ENCODE measurements around the gene NUDT21.
A peak's percentile ranks its signal among the peaks of the same experiment; 100 is the strongest.
"Not testable (repeated sequence)": the region's sequence is repeated elsewhere in the genome, so short reads cannot be mapped to it uniquely, and the experiment has no call there.

Gene NUDT21

DNA sequence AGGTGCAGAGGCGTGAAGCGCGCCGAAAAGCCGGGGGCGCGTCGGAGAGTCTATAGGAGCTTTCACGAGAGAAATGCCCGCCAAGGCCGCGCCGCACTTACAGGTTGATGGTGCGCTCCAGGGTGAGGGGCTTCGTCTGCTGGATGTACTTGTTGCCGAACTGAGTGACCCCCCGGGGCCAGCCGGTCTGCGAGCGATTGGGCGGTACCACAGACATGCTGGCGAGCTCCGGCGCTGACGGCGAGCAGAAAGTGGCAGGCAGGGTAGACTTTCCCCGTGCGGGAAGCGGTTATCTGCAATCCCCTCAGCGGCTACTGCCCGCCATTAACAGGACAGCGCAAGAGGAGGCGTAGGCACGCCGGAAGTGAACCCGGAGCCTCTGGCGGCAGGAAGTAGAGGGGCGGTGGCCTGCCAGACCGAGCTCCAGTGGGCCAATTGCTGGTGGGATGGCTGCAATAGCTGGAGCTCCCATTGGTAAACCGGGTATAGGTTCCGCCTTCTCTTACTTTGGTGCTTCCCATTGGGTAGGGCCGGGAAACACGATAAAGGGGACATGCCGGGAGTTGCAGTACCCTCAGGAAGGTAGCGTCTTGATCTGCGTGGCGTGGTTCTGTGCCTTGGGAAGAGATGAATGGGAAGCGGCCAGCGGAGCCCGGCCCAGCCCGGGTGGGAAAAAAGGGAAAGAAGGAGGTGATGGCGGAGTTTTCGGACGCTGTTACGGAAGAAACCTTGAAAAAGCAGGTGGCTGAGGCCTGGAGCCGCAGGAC is at the start of gene NUDT21, which contains the start of gene OGFOD1:
Gene NUDT21 (minus strand): TSS at position 347 of the 767 bp plus-strand sequence. CDS start 130 bp downstream, at position 217.
Gene OGFOD1 (plus strand): TSS at position 569 of the 767 bp plus-strand sequence. CDS start 59 bp downstream, at position 628.
- H3K4me3 Mint-ChIP-seq, result peak within 1 kb of the TSS; percentile 89
- no peaks in the 10 kb centered on the region for H3K9me3 Mint-ChIP-seq
- H3K36me3 Mint-ChIP-seq (ENCODE audit: low read depth), result peaks cover 53% of the 10 kb centered on the region
- intact Hi-C loops (cut with micrococcal nuclease), result loop anchor here (1.0 kb wide), 1 partner anchor 26 kb away; the partner anchor contains the start of gene AMFR
- peak within 1 kb of the TSS; percentile 87 for H3K27ac Mint-ChIP-seq
- H3K27me3 Mint-ChIP-seq, result no peaks in the 10 kb centered on the region
- peaks cover 29% of the 10 kb centered on the region for H3K4me1 Mint-ChIP-seq (ENCODE audit: low read depth)

DNA sequence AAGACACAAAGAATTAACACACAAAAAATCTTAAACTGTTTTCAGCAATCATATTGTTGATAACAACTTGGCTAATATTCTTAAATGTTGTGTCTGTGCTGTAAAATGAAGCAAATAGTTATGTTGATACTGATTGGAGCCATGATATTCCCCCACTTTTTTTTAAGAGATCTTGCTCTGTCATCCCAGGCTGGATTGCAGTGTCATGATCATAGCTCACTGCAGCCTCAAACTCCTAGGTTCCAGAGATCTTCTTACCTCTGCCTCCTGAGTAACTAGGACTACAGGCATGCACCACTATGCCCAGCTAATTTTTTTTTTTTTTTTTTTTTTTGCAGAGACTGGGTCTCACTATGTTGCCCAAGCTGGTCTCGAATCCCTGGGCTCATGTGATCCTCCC is 42.7 kb upstream of the NUDT21 start:
- Mint-ChIP-seq H3K27ac (no peak overlapping the region), H3K36me3 (ENCODE audit: low read depth) (peaks cover 39% of the 10 kb centered on the region), H3K27me3 (no peaks in the 10 kb centered on the region), H3K4me3 (no peak overlapping the region), H3K9me3 (no peaks in the 10 kb centered on the region), H3K4me1 (ENCODE audit: low read depth) (no peaks in the 10 kb centered on the region)
- intact Hi-C loops (cut with micrococcal nuclease), result no loop called here

DNA sequence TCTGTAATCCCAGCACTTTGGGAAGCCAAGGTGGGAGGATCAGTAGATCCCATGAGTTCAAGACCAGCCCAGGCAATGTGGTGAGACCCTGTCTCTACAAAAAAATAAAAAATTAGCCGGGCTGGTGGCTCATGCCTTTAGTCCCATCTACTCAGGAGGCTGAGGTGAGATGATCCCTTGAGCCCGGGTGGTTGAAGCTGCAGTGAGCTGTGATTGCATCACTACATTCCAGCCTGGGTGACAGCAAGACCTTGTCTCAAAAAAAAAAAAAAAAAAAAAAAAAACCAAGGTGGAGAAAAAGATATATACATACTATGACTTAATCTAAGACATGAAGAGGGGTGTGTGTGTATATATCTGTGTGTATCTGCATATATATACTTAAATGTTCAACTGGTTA is 42.0 kb upstream of the NUDT21 start:
- no peak overlapping the region for H3K4me3 Mint-ChIP-seq
- no peak overlapping the region for H3K27ac Mint-ChIP-seq
- intact Hi-C loops (cut with micrococcal nuclease), result no loop called here
- H3K27me3 Mint-ChIP-seq, result no peaks in the 10 kb centered on the region
- no peaks in the 10 kb centered on the region for H3K4me1 Mint-ChIP-seq (ENCODE audit: low read depth)
- H3K9me3 Mint-ChIP-seq, result no peaks in the 10 kb centered on the region
- peaks cover 32% of the 10 kb centered on the region for H3K36me3 Mint-ChIP-seq (ENCODE audit: low read depth)

GRCh38 chr16:56491657-56492261 is 40.6 kb upstream of the NUDT21 start:
- H3K9me3 Mint-ChIP-seq, result no peaks in the 10 kb centered on the region
- no peak overlapping the region for H3K4me3 Mint-ChIP-seq
- H3K36me3 Mint-ChIP-seq (ENCODE audit: low read depth), result peaks cover 18% of the 10 kb centered on the region
- H3K27ac Mint-ChIP-seq, result no peak overlapping the region
- H3K4me1 Mint-ChIP-seq (ENCODE audit: low read depth), result no peaks in the 10 kb centered on the region
- no peaks in the 10 kb centered on the region for H3K27me3 Mint-ChIP-seq
- intact Hi-C loops (cut with micrococcal nuclease), result no loop called here

- intact Hi-C loops (cut with micrococcal nuclease); H3K27ac Mint-ChIP-seq; H3K4me3 Mint-ChIP-seq; H3K9me3 Mint-ChIP-seq; H3K27me3 Mint-ChIP-seq; H3K4me1 Mint-ChIP-seq (ENCODE audit: low read depth): not testable (repeated sequence)
- peaks cover 11% of the 10 kb centered on the region for H3K36me3 Mint-ChIP-seq (ENCODE audit: low read depth)
Measured at GRCh38 chr16:56488868-56489267, 37.7 kb upstream of the NUDT21 start.

GRCh38 chr16:56488035-56488434 is 36.9 kb upstream of the NUDT21 start:
- Mint-ChIP-seq H3K36me3 (ENCODE audit: low read depth) (peaks cover 18% of the 10 kb centered on the region), H3K27ac (no peak overlapping the region), H3K4me3 (no peak overlapping the region), H3K9me3 (no peaks in the 10 kb centered on the region), H3K4me1 (ENCODE audit: low read depth) (no peaks in the 10 kb centered on the region), H3K27me3 (no peaks in the 10 kb centered on the region)
- intact Hi-C loops (cut with micrococcal nuclease), result no loop called here

DNA sequence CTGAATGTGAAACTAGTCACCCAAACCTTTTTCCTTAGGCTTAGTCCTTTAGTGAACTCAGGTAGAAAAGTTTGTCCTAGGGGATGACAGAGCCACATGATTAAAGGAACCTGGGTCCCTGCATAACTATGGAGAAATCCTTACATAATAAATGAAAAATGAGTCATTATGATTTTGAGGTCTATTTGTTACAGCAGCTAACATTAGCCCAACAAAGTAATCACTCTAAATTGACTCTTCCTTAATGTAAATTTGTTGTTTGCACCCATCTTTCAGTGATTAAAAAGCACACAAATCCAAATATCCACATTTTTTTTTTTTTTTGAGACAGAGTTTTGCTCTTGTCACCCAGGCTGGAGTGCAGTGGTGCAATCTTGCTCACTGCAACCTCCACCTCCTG is 32.3 kb upstream of the NUDT21 start:
- Mint-ChIP-seq H3K36me3 (ENCODE audit: low read depth) (peaks cover 34% of the 10 kb centered on the region), H3K27ac (no peak overlapping the region), H3K27me3 (no peaks in the 10 kb centered on the region), H3K4me3 (no peak overlapping the region), H3K9me3 (no peaks in the 10 kb centered on the region), H3K4me1 (ENCODE audit: low read depth) (no peaks in the 10 kb centered on the region)
- intact Hi-C loops (cut with micrococcal nuclease), result no loop called here

GRCh38 chr16:56482683-56483236 is 31.6 kb upstream of the NUDT21 start:
- peaks cover 37% of the 10 kb centered on the region for H3K36me3 Mint-ChIP-seq (ENCODE audit: low read depth)
- no peak overlapping the region for H3K27ac Mint-ChIP-seq
- intact Hi-C loops (cut with micrococcal nuclease), result no loop called here
- H3K9me3 Mint-ChIP-seq, result no peaks in the 10 kb centered on the region
- H3K27me3 Mint-ChIP-seq, result no peaks in the 10 kb centered on the region
- H3K4me3 Mint-ChIP-seq, result no peak overlapping the region
- H3K4me1 Mint-ChIP-seq (ENCODE audit: low read depth), result no peaks in the 10 kb centered on the region

DNA sequence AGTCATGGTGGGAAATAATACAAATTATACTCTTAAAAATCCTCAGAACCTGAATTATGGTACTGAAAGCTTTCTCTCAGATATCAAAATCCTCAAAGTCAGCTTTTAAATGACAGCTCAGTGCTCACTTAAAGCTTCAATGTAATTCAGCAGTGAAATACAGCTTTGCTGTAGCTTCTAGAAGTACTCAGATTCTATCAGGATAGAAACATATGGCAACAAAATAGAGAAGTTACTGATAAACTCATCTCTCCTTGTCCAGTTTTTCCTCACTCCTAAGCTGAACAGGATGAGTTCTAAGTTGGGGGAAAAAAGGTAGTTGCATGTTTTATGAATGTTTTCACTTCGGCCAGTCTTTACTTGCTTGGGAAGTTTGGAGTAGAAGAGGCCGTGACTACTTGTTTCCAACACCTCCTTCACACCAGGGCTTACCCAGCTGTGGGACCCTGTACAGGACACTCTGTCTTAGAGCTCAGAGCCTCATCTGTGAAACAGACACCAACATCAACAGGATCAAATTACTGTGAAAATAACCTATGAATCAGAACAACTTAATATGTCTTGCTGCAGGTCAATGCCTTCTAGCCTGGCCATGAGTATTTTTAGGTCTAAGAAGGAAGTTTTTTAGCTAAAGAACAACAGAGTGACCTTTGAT is 30.5 kb upstream of the NUDT21 start:
- peaks cover 48% of the 10 kb centered on the region for H3K36me3 Mint-ChIP-seq (ENCODE audit: low read depth)
- H3K9me3 Mint-ChIP-seq, result no peaks in the 10 kb centered on the region
- H3K4me3 Mint-ChIP-seq, result no peak overlapping the region
- H3K27ac Mint-ChIP-seq, result no peak overlapping the region
- no peaks in the 10 kb centered on the region for H3K27me3 Mint-ChIP-seq
- H3K4me1 Mint-ChIP-seq (ENCODE audit: low read depth), result no peaks in the 10 kb centered on the region
- intact Hi-C loops (cut with micrococcal nuclease), result no loop called here

- intact Hi-C loops (cut with micrococcal nuclease), result no loop called here
- H3K4me1 Mint-ChIP-seq (ENCODE audit: low read depth), result no peaks in the 10 kb centered on the region
- H3K9me3 Mint-ChIP-seq, result no peaks in the 10 kb centered on the region
- H3K27ac Mint-ChIP-seq, result no peak overlapping the region
- H3K4me3 Mint-ChIP-seq, result no peak overlapping the region
- H3K36me3 Mint-ChIP-seq (ENCODE audit: low read depth), result peaks cover 55% of the 10 kb centered on the region
- no peaks in the 10 kb centered on the region for H3K27me3 Mint-ChIP-seq
Measured at GRCh38 chr16:56480776-56481467, 29.8 kb upstream of the NUDT21 start.

GRCh38 chr16:56479469-56479868 is 28.3 kb upstream of the NUDT21 start:
- H3K4me1 Mint-ChIP-seq (ENCODE audit: low read depth), result no peaks in the 10 kb centered on the region
- intact Hi-C loops (cut with micrococcal nuclease), result no loop called here
- H3K27ac Mint-ChIP-seq, result no peak overlapping the region
- no peak overlapping the region for H3K4me3 Mint-ChIP-seq
- no peaks in the 10 kb centered on the region for H3K9me3 Mint-ChIP-seq
- peaks cover 65% of the 10 kb centered on the region for H3K36me3 Mint-ChIP-seq (ENCODE audit: low read depth)
- H3K27me3 Mint-ChIP-seq, result no peaks in the 10 kb centered on the region

- Mint-ChIP-seq H3K27ac (no peak overlapping the region), H3K4me3 (no peak overlapping the region), H3K36me3 (ENCODE audit: low read depth) (peaks cover 63% of the 10 kb centered on the region), H3K9me3 (no peaks in the 10 kb centered on the region), H3K27me3 (no peaks in the 10 kb centered on the region), H3K4me1 (ENCODE audit: low read depth) (no peaks in the 10 kb centered on the region)
- intact Hi-C loops (cut with micrococcal nuclease), result no loop called here
Measured at GRCh38 chr16:56478281-56479049, 27.3 kb upstream of the NUDT21 start.

Data from dendritic cell treated with granulocyte-macrophage colony-stimulating factor and Interleukin-4, amounts not matched to agents 40 ng/mL and 50 ng/mL, for 4 days (primary cell).